Mesothelial cell of epicardium (in vitro differentiated cells): ENCODE data around the gene SUSD5. TPM values are rescaled to one million over a fixed set of nuclear protein-coding genes. Genes with fewer than 3 reads are reported as not detected.
"Not testable (repeated sequence)": the region's sequence is repeated elsewhere in the genome, so short reads cannot be mapped to it uniquely, and the experiment has no call there.

ENCODE experiments used
- DNase-seq, 2 experiments: peaks; one replicate each; pipeline ENCODE4 v3.0.0; 2021; ENCODE audit warnings: low spot score in 2 of 2; ENCODE audit not compliant: unreplicated experiment in 2 of 2
- H3K27ac Mint-ChIP-seq: 2 replicates; pipeline ENCODE4 v1.8.0; 2021; ENCODE audit warnings: mixed read lengths
- H3K27me3 Mint-ChIP-seq: 2 replicates; pipeline ENCODE4 v1.8.0; 2021; ENCODE audit warnings: low read depth, mixed read lengths
- H3K36me3 Mint-ChIP-seq: 2 replicates; pipeline ENCODE4 v1.8.0; 2021; ENCODE audit warnings: mixed read lengths
- H3K4me1 Mint-ChIP-seq: 2 replicates; pipeline ENCODE4 v1.8.0; 2021; ENCODE audit warnings: mixed read lengths
- H3K4me3 Mint-ChIP-seq: 2 replicates; pipeline ENCODE4 v1.8.0; 2021; ENCODE audit warnings: mild to moderate bottlenecking, moderate library complexity, mixed read lengths
- H3K9me3 Mint-ChIP-seq: 2 replicates; pipeline ENCODE4 v1.8.0; 2021; ENCODE audit warnings: mixed read lengths
- CTCF ChIP-seq: fragments of 200-600 bp; sonication (generic); IDR thresholded peaks from one replicate; pipeline ENCODE4 v1.5.0; 2021; ENCODE audit warnings: antibody characterized with exemption; ENCODE audit not compliant: unreplicated experiment
- total RNA-seq: library from RNA; stranded (reverse); gene quantifications from 3 replicates; pipeline ENCODE4 v1.2.1, GENCODE V29; 2021

SUSD5 gene
- total RNA-seq, 1 donor from 2014 or later = 1.3 TPM

- H3K4me1 Mint-ChIP-seq = no peaks in the 10 kb centered on the region
- TF ChIP-seq CTCF = no peak
- no peak for DNase-seq
- no peak overlapping the region for H3K27ac Mint-ChIP-seq
- H3K27me3 Mint-ChIP-seq = no peaks in the 10 kb centered on the region
- no peaks in the 10 kb centered on the region for H3K36me3 Mint-ChIP-seq
- H3K9me3 Mint-ChIP-seq = no peaks in the 10 kb centered on the region
- H3K4me3 Mint-ChIP-seq = no peak overlapping the region
These were observed 47.0 kb downstream of the SUSD5 start for GRCh38 chr3:33171580-33171979.

DNA sequence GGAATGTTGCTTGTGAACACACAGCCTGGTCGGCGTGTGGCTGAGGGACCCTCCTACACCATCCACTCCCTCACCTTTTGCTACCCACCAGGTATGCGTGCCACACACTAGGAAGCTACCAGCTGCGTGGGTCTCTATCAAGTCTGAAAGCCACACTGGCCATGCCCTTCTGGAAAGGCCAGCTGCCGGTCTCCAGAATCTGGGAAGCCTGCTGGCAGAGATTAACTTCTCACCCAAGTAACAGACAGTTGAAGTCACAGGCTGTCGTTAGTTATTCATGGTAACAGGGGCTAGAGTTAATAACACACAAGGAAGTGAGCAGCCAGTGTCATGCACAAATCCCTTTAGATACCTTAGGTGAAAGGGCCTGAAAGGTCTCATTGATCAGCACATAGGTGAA is 48.1 kb downstream of the SUSD5 start:
- Mint-ChIP-seq H3K4me1 (no peaks in the 10 kb centered on the region), H3K4me3 (no peak overlapping the region), H3K27ac (no peak overlapping the region), H3K9me3 (no peaks in the 10 kb centered on the region), H3K36me3 (no peaks in the 10 kb centered on the region), H3K27me3 (no peaks in the 10 kb centered on the region)
- TF ChIP-seq CTCF = no peak
- DNase-seq = no peak

DNA sequence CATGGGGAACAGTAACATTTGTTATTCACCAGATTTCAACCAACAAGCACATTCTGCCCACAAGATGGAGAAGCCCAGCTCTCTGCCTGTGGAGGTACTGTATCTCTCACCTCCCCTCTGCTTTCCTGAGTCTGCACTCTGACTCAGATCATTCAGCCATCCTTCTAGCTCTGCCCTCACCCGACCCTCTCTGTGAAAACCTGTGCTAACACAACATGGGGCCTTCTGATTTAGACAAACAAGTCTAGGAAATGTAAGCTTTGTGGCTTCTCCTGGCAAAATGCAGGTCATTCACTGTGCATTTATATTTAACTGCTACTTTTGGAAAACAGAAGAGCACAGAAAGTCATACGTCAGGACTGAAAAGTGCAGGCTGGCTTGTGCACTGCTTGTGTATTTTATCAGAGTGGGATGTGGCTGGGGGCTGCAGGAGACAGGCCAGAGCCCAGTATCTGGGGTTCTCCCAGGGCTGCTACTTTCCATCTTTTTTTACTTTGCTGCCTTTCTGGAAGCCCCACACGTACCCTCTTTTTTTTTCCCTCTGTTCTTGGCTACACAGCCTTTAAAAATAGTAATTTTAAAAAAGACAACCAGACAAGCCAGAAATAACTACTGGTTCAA is 50.8 kb downstream of the SUSD5 start:
- Mint-ChIP-seq H3K4me3 (no peak overlapping the region), H3K4me1 (no peaks in the 10 kb centered on the region), H3K27ac (no peak overlapping the region), H3K27me3 (no peaks in the 10 kb centered on the region), H3K36me3 (no peaks in the 10 kb centered on the region), H3K9me3 (peaks cover 3% of the 10 kb centered on the region)
- TF ChIP-seq CTCF = no peak
- DNase-seq = no peak

DNA sequence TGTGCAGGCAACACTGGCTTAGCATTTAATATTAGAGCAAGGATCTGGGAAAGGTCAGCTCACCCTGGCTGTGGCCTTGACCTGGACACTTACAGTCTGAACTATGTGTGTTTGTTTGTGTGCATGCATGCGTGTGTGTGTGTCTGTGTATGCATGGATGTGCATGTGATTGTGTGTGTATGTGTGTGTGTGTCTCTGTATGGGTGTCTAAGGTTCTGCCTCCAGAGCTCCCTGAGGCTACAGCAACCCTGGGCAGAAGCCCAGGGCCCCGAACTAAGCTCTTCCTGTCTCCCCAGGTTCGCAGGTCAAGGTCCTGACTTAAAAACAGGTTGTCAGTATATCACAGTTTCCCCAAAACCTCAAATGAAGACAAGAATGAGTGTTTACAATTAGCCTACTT is 51.3 kb downstream of the SUSD5 start:
- H3K27ac Mint-ChIP-seq = no peak overlapping the region
- H3K36me3 Mint-ChIP-seq = no peaks in the 10 kb centered on the region
- no peak for TF ChIP-seq CTCF
- H3K4me3 Mint-ChIP-seq = no peak overlapping the region
- no peak for DNase-seq
- no peaks in the 10 kb centered on the region for H3K4me1 Mint-ChIP-seq
- H3K9me3 Mint-ChIP-seq = peaks cover 3% of the 10 kb centered on the region
- no peaks in the 10 kb centered on the region for H3K27me3 Mint-ChIP-seq

DNA sequence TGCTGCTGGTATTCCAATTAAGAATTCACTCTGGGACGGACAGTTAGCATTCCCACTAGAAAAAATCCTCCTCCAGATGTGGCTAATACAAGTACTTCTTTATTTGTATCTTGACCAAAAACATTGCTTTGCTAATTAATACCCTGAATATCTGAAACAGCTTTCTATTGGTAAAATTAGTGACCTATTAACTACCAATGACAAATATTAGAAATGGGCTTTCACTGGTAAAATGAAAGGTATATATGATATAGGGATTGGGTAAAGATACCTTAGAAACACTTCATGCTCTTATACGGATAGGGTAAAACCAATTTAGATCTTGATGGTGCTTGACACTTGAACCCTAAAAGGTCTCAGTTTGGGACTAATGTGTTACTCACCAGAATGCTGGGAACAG is 52.5 kb downstream of the SUSD5 start:
- TF ChIP-seq CTCF = no peak
- H3K27ac Mint-ChIP-seq = no peak overlapping the region
- H3K4me3 Mint-ChIP-seq = no peak overlapping the region
- peaks cover 7% of the 10 kb centered on the region for H3K27me3 Mint-ChIP-seq
- H3K4me1 Mint-ChIP-seq = no peaks in the 10 kb centered on the region
- peaks cover 3% of the 10 kb centered on the region for H3K9me3 Mint-ChIP-seq
- DNase-seq = no peak
- H3K36me3 Mint-ChIP-seq = no peaks in the 10 kb centered on the region

DNA sequence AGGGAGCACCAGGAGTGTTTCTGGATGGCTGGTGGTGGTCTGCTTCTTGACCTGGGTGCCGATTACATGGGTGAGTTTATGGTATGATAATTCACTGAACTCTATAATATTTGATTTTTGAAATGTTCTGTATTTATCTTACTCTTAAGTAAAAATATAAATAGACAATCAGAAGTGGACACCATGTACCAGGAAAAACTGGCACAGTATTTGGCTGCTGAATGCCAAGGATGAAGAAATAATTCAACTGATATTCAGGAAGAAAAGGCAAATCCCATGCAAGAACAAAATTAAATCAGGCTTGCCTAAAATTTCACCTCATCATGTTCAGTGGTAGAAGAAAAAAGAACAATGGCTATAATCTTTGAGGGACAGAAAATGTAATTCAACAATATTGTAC is 53.2 kb downstream of the SUSD5 start:
- no peak for DNase-seq
- Mint-ChIP-seq H3K4me1 (no peaks in the 10 kb centered on the region), H3K4me3 (no peak overlapping the region), H3K9me3 (peaks cover 3% of the 10 kb centered on the region), H3K36me3 (no peaks in the 10 kb centered on the region), H3K27me3 (peaks cover 11% of the 10 kb centered on the region), H3K27ac (no peak overlapping the region)
- TF ChIP-seq CTCF = no peak

DNA sequence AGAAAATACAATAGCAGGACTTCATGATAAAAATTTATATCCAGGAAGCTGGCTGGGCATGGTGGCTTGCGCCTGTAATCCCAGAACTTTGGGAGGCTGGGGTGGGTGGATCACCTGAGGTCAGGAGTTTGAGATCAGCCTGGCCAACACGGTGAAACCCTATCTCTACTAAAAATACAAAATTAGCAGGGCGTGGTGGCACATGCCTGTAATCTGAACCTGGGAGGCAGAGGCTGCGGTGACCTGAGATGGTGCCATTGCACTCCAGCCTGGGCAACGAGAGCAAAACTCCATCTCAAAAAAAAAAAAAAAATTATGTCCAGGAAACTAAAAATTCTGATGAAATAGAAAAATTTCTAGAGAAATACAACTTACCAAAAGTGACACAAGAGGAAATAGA is 56.0 kb downstream of the SUSD5 start:
- H3K36me3 Mint-ChIP-seq, H3K9me3 Mint-ChIP-seq, H3K4me3 Mint-ChIP-seq, DNase-seq, H3K4me1 Mint-ChIP-seq, H3K27ac Mint-ChIP-seq: not testable (repeated sequence)
- H3K27me3 Mint-ChIP-seq = peaks cover 11% of the 10 kb centered on the region
